ENCODE results near the gene TAF4. TPM values are rescaled to one million over a fixed set of nuclear protein-coding genes. Genes with fewer than 3 reads are reported as not detected.

The TAF4 gene
- total and polyA plus RNA-seq, 3 donors from 2014 or later: 30.7 to 111 (median 107) TPM

- no peak for DNase-seq
Measured at GRCh38 chr20:61933481-61933950, 132.2 kb downstream of the TAF4 start.

GRCh38 chr20:61932711-61933480 lies 132.8 kb downstream of the TAF4 start:
- H3K9me3 ChIP-seq: no peaks in the 10 kb centered on the region
- intact Hi-C loops (cut with DNase I; ENCODE audit: low total_unique reads): no loop called here
- H3K27ac ChIP-seq: no peak overlapping the region
- H3K36me3 ChIP-seq (ENCODE audit: low read depth, missing control alignments): no peaks in the 10 kb centered on the region
- no peak overlapping the region for H3K4me3 ChIP-seq
- 92 to 94% methylated on average over 26 to 38 of the region's 38 CpGs for WGBS, 2 donors
- DNase-seq: no peak
- TF ChIP-seq POLR2A (IDR thresholded peaks at IDR 0.05) (no peak), CTCF (IDR thresholded peaks at IDR 0.05) (no peak)
- H3K27me3 ChIP-seq: no peaks in the 10 kb centered on the region
- H3K4me1 ChIP-seq: no peaks in the 10 kb centered on the region

More at GRCh38 chr20:61933481-61933950, 132.2 kb downstream of the TAF4 start:
- Histone ChIP-seq H3K36me3 (ENCODE audit: low read depth, missing control alignments) (no peaks in the 10 kb centered on the region), H3K27ac (no peak overlapping the region), H3K9me3 (no peaks in the 10 kb centered on the region), H3K4me3 (no peak overlapping the region), H3K27me3 (no peaks in the 10 kb centered on the region), H3K4me1 (no peaks in the 10 kb centered on the region)
- WGBS, 2 donors: 76 to 100% methylated on average over 2 to 17 of the region's 17 CpGs
- TF ChIP-seq POLR2A (IDR thresholded peaks at IDR 0.05): no peak
- no peak for TF ChIP-seq CTCF (IDR thresholded peaks at IDR 0.05)
- intact Hi-C loops (cut with DNase I; ENCODE audit: low total_unique reads): no loop called here

- Histone ChIP-seq H3K36me3 (ENCODE audit: low read depth, missing control alignments) (no peaks in the 10 kb centered on the region), H3K4me3 (no peak overlapping the region), H3K9me3 (no peaks in the 10 kb centered on the region), H3K27ac (no peak overlapping the region), H3K4me1 (no peaks in the 10 kb centered on the region), H3K27me3 (no peaks in the 10 kb centered on the region)
- WGBS, 2 donors: 89 to 90% methylated on average over 9 of the region's 9 CpGs
- intact Hi-C loops (cut with DNase I; ENCODE audit: low total_unique reads): no loop called here
- no peak for DNase-seq
- TF ChIP-seq CTCF (IDR thresholded peaks at IDR 0.05): no peak
- no peak for TF ChIP-seq POLR2A (IDR thresholded peaks at IDR 0.05)
Measured at GRCh38 chr20:61932199-61932592, 133.5 kb downstream of the TAF4 start.

- Histone ChIP-seq H3K4me3 (no peak overlapping the region), H3K27me3 (no peaks in the 10 kb centered on the region), H3K4me1 (no peaks in the 10 kb centered on the region), H3K9me3 (no peaks in the 10 kb centered on the region), H3K36me3 (ENCODE audit: low read depth, missing control alignments) (no peaks in the 10 kb centered on the region), H3K27ac (no peak overlapping the region)
- DNase-seq: no peak
- intact Hi-C loops (cut with DNase I; ENCODE audit: low total_unique reads): no loop called here
- 90 to 95% methylated on average over 11 to 14 of the region's 14 CpGs for WGBS, 2 donors
- no peak for TF ChIP-seq CTCF (IDR thresholded peaks at IDR 0.05)
- no peak for TF ChIP-seq POLR2A (IDR thresholded peaks at IDR 0.05)
Measured at GRCh38 chr20:61931476-61932198, 134.0 kb downstream of the TAF4 start.

Measured in testis (tissue), 3 donors.